H1 (cell line): ENCODE results near the gene RMND5A. TPM values are rescaled to one million over a fixed set of nuclear protein-coding genes. Genes with fewer than 3 reads are reported as not detected.

Source experiments
- CTCF ChIA-PET: fragments of 300-600 bp; sonication (Branson Sonifier 250); formaldehyde crosslinking; loops from one replicate; lab custom pipeline; 2021; ENCODE audit not compliant: partially characterized antibody; lab: Charles Lee
- POLR2A ChIA-PET: fragments of 300-600 bp; sonication (Branson Sonifier 250); formaldehyde crosslinking; loops from one replicate; lab custom pipeline; 2021; ENCODE audit warnings: inconsistent platforms; ENCODE audit not compliant: partially characterized antibody; lab: Charles Lee
- DNase-seq, 2 experiments: peaks; one replicate each; pipeline versions ENCODE4 v3.0.0 to v3.0.0-alpha.2; 2010 to 2022; ENCODE audit warnings: low spot score in 2 of 2, low read depth in 1 of 2, mixed read lengths in 1 of 2
- FAIRE-seq: peaks from 2 replicates; lab custom pipeline; 2011; peaks lifted over from hg19 to GRCh38; lab: Jason Lieb, UNC
- H2AFZ ChIP-seq: 2 replicates; pipeline ENCODE4 v1.8.1; 2012; ENCODE audit warnings: low read length, inconsistent platforms
- H2AK5ac ChIP-seq: 2 replicates; pipeline ENCODE4 v1.6.1; 2013; ENCODE audit warnings: low read depth, low read length
- H2BK120ac ChIP-seq: replicated peaks from 2 replicates; pipeline ENCODE3; 2013; ENCODE audit warnings: low read depth, low read length, inconsistent platforms
- H2BK12ac ChIP-seq: 2 replicates; pipeline ENCODE4 v1.6.1; 2013; ENCODE audit warnings: low read depth, low read length
- H2BK15ac ChIP-seq: 2 replicates; pipeline ENCODE4 v1.6.1; 2013; ENCODE audit warnings: low read length
- H2BK20ac ChIP-seq: 2 replicates; pipeline ENCODE4 v1.6.1; 2013; ENCODE audit warnings: low read length
- H2BK5ac ChIP-seq: 2 replicates; pipeline ENCODE4 v1.6.1; 2013; ENCODE audit warnings: low read depth, low read length
- H3K14ac ChIP-seq: 2 replicates; pipeline ENCODE4 v1.6.1; 2013; ENCODE audit warnings: inconsistent platforms; ENCODE audit not compliant: insufficient read length
- H3K18ac ChIP-seq: 2 replicates; pipeline ENCODE4 v1.6.1; 2013; ENCODE audit warnings: low read length; ENCODE audit errors: extremely low read depth
- H3K23ac ChIP-seq: 2 replicates; pipeline ENCODE4 v1.6.1; 2013; ENCODE audit warnings: inconsistent platforms; ENCODE audit not compliant: insufficient read length
- H3K23me2 ChIP-seq: 2 replicates; pipeline ENCODE4 v1.6.1; 2013; ENCODE audit warnings: low read depth, low read length
- H3K27ac ChIP-seq: 2 replicates; pipeline ENCODE4 v1.6.1; 2011; ENCODE audit warnings: low read depth, low read length, inconsistent platforms
- H3K27me3 ChIP-seq, 4 experiments: replicated peaks in 1 of 4; 1 replicate in 1 of 4; 2 replicates in 3 of 4; pipeline versions ENCODE4 v1.6.1 to v1.8.1; 2011 to 2013; ENCODE audit warnings: low read length in 3 of 4, mild to moderate bottlenecking in 3 of 4, inconsistent platforms in 2 of 4, mixed read lengths in 2 of 4, moderate library complexity in 1 of 4; ENCODE audit not compliant: control insufficient read depth in 3 of 4, insufficient read depth in 3 of 4; ENCODE audit errors: extremely low read depth in 1 of 4
- H3K36me3 ChIP-seq, 4 experiments: 2 replicates each; pipeline versions ENCODE4 v1.6.1 to v1.8.1; 2011 to 2013; ENCODE audit warnings: mild to moderate bottlenecking in 4 of 4, low read length in 3 of 4, moderate library complexity in 2 of 4, control low read depth in 1 of 4, inconsistent platforms in 1 of 4; ENCODE audit not compliant: insufficient read depth in 4 of 4, control insufficient read depth in 2 of 4
- H3K4ac ChIP-seq: replicated peaks from 2 replicates; pipeline ENCODE3; 2013; ENCODE audit warnings: low read length, low read depth, mixed read lengths, inconsistent platforms; ENCODE audit not compliant: insufficient read length
- H3K4me1 ChIP-seq, 4 experiments: replicated peaks in 1 of 4; 1 replicate in 1 of 4; 2 replicates in 3 of 4; pipeline versions ENCODE4 v1.6.1 to v1.8.1; 2011 to 2013; ENCODE audit warnings: low read length in 3 of 4, inconsistent platforms in 2 of 4, mixed read lengths in 1 of 4; ENCODE audit not compliant: insufficient read depth in 4 of 4, control insufficient read depth in 3 of 4
- H3K4me2 ChIP-seq, 2 experiments: 2 replicates each; pipeline versions ENCODE4 v1.6.1 to v1.8.1; 2011 to 2013; ENCODE audit warnings: low read depth in 2 of 2, low read length in 2 of 2, control low read depth in 1 of 2, inconsistent platforms in 1 of 2, mild to moderate bottlenecking in 1 of 2; ENCODE audit not compliant: insufficient read depth in 1 of 2
- H3K4me3 ChIP-seq, 4 experiments: fragments of 200-600, 300-600 bp in 1 of 4; sonication (generic), shearing (Covaris generic), sonication (Bioruptor Twin) in 1 of 4; 2 replicates each; pipeline versions ENCODE4 v1.5.1 to v1.8.1; 2011 to 2016; ENCODE audit warnings: low read length in 4 of 4, low read depth in 3 of 4, control low read depth in 2 of 4, inconsistent platforms in 2 of 4, mild to moderate bottlenecking in 2 of 4, mixed read lengths in 1 of 4, moderate library complexity in 1 of 4; ENCODE audit not compliant: insufficient read depth in 2 of 4; ENCODE audit errors: extremely low read depth in 1 of 4
- H3K56ac ChIP-seq: replicated peaks from 2 replicates; pipeline ENCODE3; 2013; ENCODE audit warnings: low read depth, mild to moderate bottlenecking, mixed read lengths, low read length, inconsistent platforms; ENCODE audit not compliant: insufficient read length
- H3K79me1 ChIP-seq: 2 replicates; pipeline ENCODE4 v1.6.1; 2013; ENCODE audit warnings: low read depth, low read length, control low read depth
- H3K79me2 ChIP-seq, 2 experiments: 2 replicates each; pipeline versions ENCODE4 v1.6.1 to v1.8.1; 2012 to 2013; ENCODE audit warnings: low read length in 2 of 2, mild to moderate bottlenecking in 2 of 2, inconsistent platforms in 1 of 2; ENCODE audit not compliant: insufficient read depth in 2 of 2, control insufficient read depth in 1 of 2
- H3K9ac ChIP-seq, 4 experiments: replicated peaks in 1 of 4; 1 replicate in 1 of 4; 2 replicates in 3 of 4; pipeline versions ENCODE4 v1.6.1 to v1.8.1; 2011 to 2013; ENCODE audit warnings: low read depth in 3 of 4, low read length in 3 of 4, control low read depth in 2 of 4, mild to moderate bottlenecking in 2 of 4, moderate library complexity in 2 of 4, inconsistent platforms in 1 of 4; ENCODE audit errors: extremely low read depth in 1 of 4
- H3K9me3 ChIP-seq, 2 experiments: 2 replicates each; pipeline versions ENCODE4 v1.6.1 to v1.8.1; 2012 to 2013; ENCODE audit warnings: mild to moderate bottlenecking in 2 of 2, moderate library complexity in 2 of 2, control low read depth in 1 of 2, inconsistent platforms in 1 of 2, low read depth in 1 of 2, low read length in 1 of 2, mixed read lengths in 1 of 2; ENCODE audit not compliant: insufficient read depth in 2 of 2
- H4K20me1 ChIP-seq, 2 experiments: replicated peaks in 1 of 2; 2 replicates each; pipeline versions ENCODE3 to v1.8.1; 2011 to 2013; ENCODE audit warnings: inconsistent platforms in 2 of 2, low read length in 2 of 2, mild to moderate bottlenecking in 1 of 2; ENCODE audit not compliant: insufficient read depth in 2 of 2, control insufficient read depth in 1 of 2
- H4K5ac ChIP-seq: 2 replicates; pipeline ENCODE4 v1.6.1; 2013; ENCODE audit warnings: low read length, low read depth, mixed read lengths, inconsistent platforms; ENCODE audit not compliant: insufficient read length
- H4K8ac ChIP-seq: 2 replicates; pipeline ENCODE4 v1.8.0; 2013; ENCODE audit warnings: mild to moderate bottlenecking, moderate library complexity, low read length, inconsistent platforms; ENCODE audit not compliant: insufficient read depth; ENCODE audit errors: extremely low read depth
- H4K91ac ChIP-seq: replicated peaks from 2 replicates; pipeline ENCODE3; 2013; ENCODE audit warnings: low read length, mixed read lengths, inconsistent platforms; ENCODE audit not compliant: insufficient read length
- BRCA1 ChIP-seq: IDR thresholded peaks from 2 replicates; pipeline ENCODE4 v1.6.1; 2012; ENCODE audit warnings: low read depth, low read length, improper control_type of control experiment
- CEBPB ChIP-seq: IDR thresholded peaks from 2 replicates; pipeline ENCODE4 v1.6.1; 2012; ENCODE audit warnings: low read depth, low read length
- EGR1 ChIP-seq: IDR thresholded peaks from 2 replicates; pipeline ENCODE4 v1.6.1; 2011; ENCODE audit warnings: low read depth, low read length, borderline replicate concordance
- EP300 ChIP-seq, 2 experiments: IDR thresholded peaks; 1 replicate in 1 of 2; 2 replicates in 1 of 2; pipeline ENCODE4 v1.6.1; 2011 to 2012; ENCODE audit warnings: low read depth in 2 of 2, low read length in 2 of 2, mild to moderate bottlenecking in 2 of 2, borderline replicate concordance in 1 of 2, inconsistent platforms in 1 of 2, moderate library complexity in 1 of 2
- POLR2AphosphoS5 ChIP-seq: IDR thresholded peaks from 2 replicates; pipeline ENCODE4 v1.6.1; 2011; ENCODE audit warnings: low read depth, low read length
- RAD21 ChIP-seq, 2 experiments: IDR thresholded peaks in 1 of 2; conservative IDR thresholded peaks in 1 of 2; 2 replicates each; pipeline ENCODE4 v1.6.1; 2011; ENCODE audit warnings: low read depth in 2 of 2, low read length in 2 of 2, improper control_type of control experiment in 1 of 2, inconsistent platforms in 1 of 2, mild to moderate bottlenecking in 1 of 2, moderate library complexity in 1 of 2
- RBBP5 ChIP-seq: IDR thresholded peaks from 2 replicates; pipeline ENCODE4 v1.7.1; 2012; ENCODE audit warnings: low read depth, mild to moderate bottlenecking, inconsistent platforms, low read length, moderate library complexity, borderline replicate concordance
- RXRA ChIP-seq: IDR thresholded peaks from 2 replicates; pipeline ENCODE4 v1.6.1; 2011; ENCODE audit warnings: low read depth, mild to moderate bottlenecking, low read length, moderate library complexity; ENCODE audit not compliant: insufficient read depth
- SIN3A ChIP-seq, 2 experiments: IDR thresholded peaks in 1 of 2; conservative IDR thresholded peaks in 1 of 2; 2 replicates each; pipeline ENCODE4 v1.6.1; 2011 to 2012; ENCODE audit warnings: low read length in 2 of 2, improper control_type of control experiment in 1 of 2, low read depth in 1 of 2, mild to moderate bottlenecking in 1 of 2
- TEAD4 ChIP-seq: IDR thresholded peaks from 2 replicates; pipeline ENCODE4 v1.6.1; 2012; ENCODE audit warnings: low read depth, low read length, inconsistent platforms, mixed read lengths
- USF2 ChIP-seq: IDR thresholded peaks from 2 replicates; pipeline ENCODE4 v1.6.1; 2011; ENCODE audit warnings: low read length, improper control_type of control experiment
- YY1 ChIP-seq: IDR thresholded peaks from 2 replicates; pipeline ENCODE4 v1.6.1; 2011; ENCODE audit warnings: low read depth, mild to moderate bottlenecking, low read length
- WGBS, 2 experiments: shearing (Covaris generic) in 1 of 2; methylation state at CpG; one replicate each; pipeline versions ENCODE4 v1.1.6 to v1.1.7; 2013 to 2015; ENCODE audit warnings: low lambda C conversion rate in 2 of 2, mixed read lengths in 2 of 2, inconsistent platforms in 1 of 2, low coverage in 1 of 2, missing lambda C conversion rate in 1 of 2; ENCODE audit not compliant: insufficient replicate concordance in 2 of 2, insufficient coverage in 1 of 2, insufficient read length in 1 of 2; ENCODE audit errors: extremely low coverage in 1 of 2, missing lambda C conversion rate in 1 of 2; 5-methylcytosine and 5-hydroxymethylcytosine counted together
- polyA plus RNA-seq, 7 experiments: library from polyadenylated mRNA; depleted of rRNA in 3 of 7; stranded (reverse) in 5 of 7; unstranded in 2 of 7; fragments of >200 nt in 5 of 7; fragments of 200-250 nt in 2 of 7; gene quantifications; 1 replicate in 5 of 7; 2 replicates in 1 of 7; 4 replicates in 1 of 7; pipeline versions ENCODE4 v1.2.1 to v1.2.3, GENCODE V29; 2011 to 2013; ENCODE audit warnings: missing spikeins in 2 of 7, mixed read lengths in 2 of 7
- total RNA-seq: library from RNA; stranded (reverse); fragmentation: NEBNext Ultra II Directional; extraction: Animal tissue kit (Norgen Biotek cat#: 25700); gene quantifications from 2 replicates; pipeline ENCODE4 v1.2.1, GENCODE V29; 2021

RMND5A gene
- total and polyA plus RNA-seq, 2 of the 8 experiments (the other 6 are each of a cell fraction or from before 2014, with no cell fraction given) = 21.0 to 66.2 TPM

- DNase-seq (no peak), FAIRE-seq (no peak)
- peak overlapping the region in 1 of 4 experiments; percentile 8; a peak in 1 of 7 replicates for H3K9ac ChIP-seq
- H3K18ac ChIP-seq = no peak overlapping the region
- no peaks in the 10 kb centered on the region for H3K9me3 ChIP-seq
- H3K4ac ChIP-seq = no peak overlapping the region
- H3K4me1 ChIP-seq = no peaks in the 10 kb centered on the region
- no peak overlapping the region for H4K8ac ChIP-seq
- H3K23ac ChIP-seq = no peak overlapping the region
- no peak overlapping the region for H2AFZ ChIP-seq
- H2BK5ac ChIP-seq = no peak overlapping the region
- no peaks in the 10 kb centered on the region for H3K27me3 ChIP-seq
- no peak overlapping the region for H4K5ac ChIP-seq
- ChIA-PET POLR2A (interaction anchor here (1.8 kb wide), 1 partner anchor 12 kb away, joined by 4 read pairs; no protein-coding TSS in a partner anchor), CTCF (interaction anchor here (0.6 to 5.3 kb wide), 16 partner anchors 10 to 273 kb away, joined by 3 to 29 read pairs (median 4); partner anchors contain the start of gene CD8A)
- H3K27ac ChIP-seq = no peak overlapping the region
- H3K79me2 ChIP-seq = peaks cover 0 to 13% of the 10 kb centered on the region in 2 experiments; a peak in 2 of 4 replicates
- no peak overlapping the region for H2BK120ac ChIP-seq
- 81% methylated on average over 1 of the region's 1 CpG; no CpG with 5 or more reads in 1 of the 2 experiments for WGBS, 2 experiments
- H2BK20ac ChIP-seq = no peak overlapping the region
- no peak overlapping the region for H3K4me2 ChIP-seq
- no peak overlapping the region for H3K56ac ChIP-seq
- H2AK5ac ChIP-seq = no peak overlapping the region
- no peaks in the 10 kb centered on the region for H3K23me2 ChIP-seq
- no peak overlapping the region for H3K14ac ChIP-seq
- H4K20me1 ChIP-seq = peaks cover 0 to 3% of the 10 kb centered on the region in 2 experiments
- no peak overlapping the region for H2BK15ac ChIP-seq
- no peaks in the 10 kb centered on the region for H3K79me1 ChIP-seq
- H3K4me3 ChIP-seq = no peak overlapping the region
- no peak overlapping the region for H4K91ac ChIP-seq
- no peak overlapping the region for H2BK12ac ChIP-seq
- H3K36me3 ChIP-seq = peaks cover 0 to 20% (median 13%) of the 10 kb centered on the region in 4 experiments; a peak in 7 of 8 replicates
- TF ChIP-seq BRCA1 = no peak
- TF ChIP-seq EP300 (IDR thresholded peaks at IDR 0.05; ENCODE audit: borderline replicate concordance in 1 of 2, low read depth in 2 of 2, low read length in 2 of 2) = no peak
- TF ChIP-seq USF2 = no peak
- no peak for TF ChIP-seq CEBPB
- TF ChIP-seq RAD21 (IDR thresholded peaks at IDR 0.05 in 1 of 2, conservative IDR thresholded peaks at IDR 0.05 in 1 of 2; ENCODE audit: low read depth in 2 of 2, low read length in 2 of 2) = no peak
- TF ChIP-seq EGR1 = no peak
- TF ChIP-seq RBBP5 = no peak
- TF ChIP-seq RXRA = no peak
- TF ChIP-seq TEAD4 = no peak
- no peak for TF ChIP-seq POLR2AphosphoS5
- no peak for TF ChIP-seq YY1
- TF ChIP-seq SIN3A (conservative IDR thresholded peaks at IDR 0.05 in 1 of 2, IDR thresholded peaks at IDR 0.05 in 1 of 2; ENCODE audit: low read depth in 1 of 2, low read length in 2 of 2) = no peak
Measured at GRCh38 chr2:86765310-86765695, 45.2 kb downstream of the RMND5A start.
